NCI-H1092 (cell line): Measurements from ENCODE around the gene CD34.

Experiments used
- DNase-seq: peaks from one replicate; lab custom pipeline; 2025; lab: John Stamatoyannopoulos, UW

Gene CD34

GRCh38 chr1:207832796-207833195, 78.1 kb downstream of the CD34 start:
- DNase-seq: no peak

DNA sequence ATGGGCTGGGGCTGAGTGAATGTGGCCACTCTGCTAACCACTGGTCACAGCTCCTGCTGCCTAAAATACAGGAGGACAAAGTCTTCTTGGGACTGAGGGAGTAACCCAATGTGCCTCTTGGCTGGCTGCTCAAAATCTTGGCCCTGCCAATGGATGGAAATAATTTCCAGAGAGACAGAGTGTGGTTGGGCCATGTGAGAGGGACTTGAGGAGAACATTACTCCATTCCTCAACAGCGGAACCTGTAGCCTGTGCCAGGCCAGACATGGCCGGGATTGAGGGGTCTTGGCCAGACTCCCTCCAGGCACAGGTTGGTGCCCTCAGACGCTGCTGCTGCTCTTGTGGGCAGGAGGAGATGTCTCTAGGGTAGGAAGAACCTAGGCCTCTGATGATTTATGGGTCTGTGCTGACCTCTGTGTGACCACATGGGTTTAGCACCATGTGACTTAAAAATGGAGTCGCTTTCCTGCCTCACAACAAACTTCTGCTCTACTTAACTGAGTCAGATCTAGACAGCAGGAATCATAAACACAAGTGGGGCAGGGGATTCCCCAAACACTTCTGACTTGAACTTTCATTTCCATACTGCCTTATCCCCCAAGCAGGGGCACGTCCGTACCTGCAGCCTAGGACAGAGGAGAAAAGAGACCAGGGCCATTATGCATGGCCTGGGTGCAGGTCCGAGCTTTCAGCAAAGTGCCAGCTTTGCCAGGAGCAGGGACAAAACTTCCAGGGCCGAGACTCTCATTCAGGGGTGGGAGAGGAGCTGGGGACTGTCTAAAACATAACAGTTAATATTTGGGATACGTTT, 79.2 kb downstream of the CD34 start:
- DNase-seq: no peak
